Hepatocyte (in vitro differentiated cells): Measurements from ENCODE around the gene NPLOC4.

Source experiments
- CTCF ChIP-seq: fragments of 200-600 bp; sonication (generic); IDR thresholded peaks from 2 replicates; pipeline ENCODE4 v1.5.1; 2016; ENCODE audit warnings: antibody characterized with exemption, mild to moderate bottlenecking; ENCODE audit not compliant: poor library complexity
- EZH2phosphoT487 ChIP-seq: fragments of 200-600 bp; sonication (generic); IDR thresholded peaks from one replicate; pipeline ENCODE4 v1.6.1; 2018; ENCODE audit warnings: antibody characterized with exemption, mild to moderate bottlenecking, low read depth, moderate library complexity; ENCODE audit not compliant: unreplicated experiment, severe bottlenecking

DNA sequence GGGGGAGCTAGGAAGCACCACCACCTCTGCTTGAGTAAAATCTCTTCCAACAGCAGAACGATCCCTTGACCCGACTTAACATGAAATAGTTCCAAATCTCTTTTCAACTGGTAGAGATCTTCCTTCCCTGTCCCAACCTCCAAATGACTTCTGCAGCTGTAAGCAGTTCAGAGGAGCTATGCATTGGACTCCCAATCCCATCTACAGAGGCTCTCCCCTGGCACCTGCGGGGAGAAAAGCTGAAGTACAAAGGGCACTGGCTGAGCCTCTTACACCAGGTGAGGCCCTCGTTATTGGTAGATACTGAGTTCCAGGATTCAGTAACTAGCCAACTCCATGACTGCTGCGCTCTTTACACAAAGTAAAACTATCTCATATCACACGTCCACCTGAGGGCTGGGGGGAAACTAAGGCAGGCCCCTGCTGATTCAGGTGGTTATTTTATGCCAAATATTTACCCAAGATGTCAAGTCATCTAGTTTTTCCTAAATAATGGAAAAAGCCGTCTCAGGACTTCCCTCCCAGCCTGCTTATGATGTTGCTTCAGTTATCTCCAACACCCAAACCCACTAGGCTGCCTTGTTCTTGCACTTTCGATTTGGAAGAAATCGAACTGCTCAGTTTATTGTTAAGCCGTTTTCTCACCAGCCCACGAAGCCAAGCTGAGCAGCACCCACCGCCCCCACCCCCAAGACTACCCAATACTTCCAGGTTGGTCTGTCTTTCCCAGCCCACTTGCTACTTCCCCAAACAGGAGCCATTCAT is 127.5 kb downstream of the NPLOC4 start:
- TF ChIP-seq CTCF (no peak), EZH2phosphoT487 (no peak)
